DMS114 treated with DMSO at 0.1 percent for 48 hours (cell line): ENCODE results near the gene TMCO6.
A peak's percentile ranks its signal among the peaks of the same experiment; 100 is the strongest.
"Not testable (repeated sequence)": the region's sequence is repeated elsewhere in the genome, so short reads cannot be mapped to it uniquely, and the experiment has no call there.

Experiments
- DNase-seq: peaks from one replicate; lab custom pipeline; 2025; ENCODE audit not compliant: unreplicated experiment; lab: John Stamatoyannopoulos, UW

The TMCO6 gene

DNA sequence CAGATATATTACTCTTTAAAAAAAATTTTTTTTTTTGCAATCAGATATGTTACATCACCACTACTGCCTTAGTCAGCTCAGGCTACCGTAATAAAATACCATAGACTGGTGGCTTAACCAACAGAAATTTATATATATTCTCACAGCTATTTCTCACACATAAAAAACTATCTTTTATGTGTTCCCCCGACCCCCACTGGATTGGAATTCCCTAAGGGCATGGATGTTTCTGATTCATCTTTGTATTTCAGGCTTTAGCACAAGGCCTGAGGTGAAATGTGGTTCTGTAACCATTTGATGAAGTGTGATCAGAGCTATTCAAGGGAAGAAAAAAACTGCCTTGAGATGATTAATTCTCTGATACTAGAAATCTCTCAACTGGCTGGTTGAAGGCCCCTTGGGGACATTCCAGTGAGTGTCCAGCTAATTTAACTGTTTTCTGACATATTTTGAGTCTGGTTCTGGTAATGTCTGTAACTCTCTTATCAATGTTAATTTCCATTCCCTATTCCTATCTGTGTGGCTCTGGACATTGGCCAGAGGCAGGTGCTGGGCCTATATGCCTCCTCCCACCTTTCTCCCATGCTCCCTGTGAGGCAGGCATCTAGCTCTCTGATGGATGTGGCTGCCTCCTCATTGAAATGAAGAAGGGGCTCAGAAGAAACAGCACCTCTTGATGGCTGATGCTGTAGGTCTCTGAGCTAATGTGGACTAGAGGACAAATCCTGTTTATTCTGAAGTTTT lies 8.8 kb upstream of the TMCO6 start:
- DNase-seq = no peak

DNA sequence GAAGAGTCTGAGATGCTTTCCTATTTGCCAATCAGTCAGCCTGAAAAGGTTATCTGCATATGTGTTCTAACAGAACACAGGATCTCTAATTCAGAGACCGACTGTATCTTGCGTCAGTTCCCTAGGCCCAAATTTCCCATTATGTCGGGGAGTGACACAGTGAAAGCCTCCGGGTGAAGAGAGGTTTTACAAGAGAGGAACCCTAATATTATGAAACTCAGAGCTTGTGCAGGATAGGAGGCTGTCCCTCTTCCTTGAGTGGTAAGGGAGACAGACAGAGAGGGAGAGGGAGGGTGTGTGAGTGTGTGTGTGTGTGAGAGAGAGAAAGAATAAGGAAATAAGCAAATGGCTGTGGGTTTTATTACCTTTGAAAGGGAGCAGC lies 8.2 kb upstream of the TMCO6 start:
- DNase-seq = no peak

DNA sequence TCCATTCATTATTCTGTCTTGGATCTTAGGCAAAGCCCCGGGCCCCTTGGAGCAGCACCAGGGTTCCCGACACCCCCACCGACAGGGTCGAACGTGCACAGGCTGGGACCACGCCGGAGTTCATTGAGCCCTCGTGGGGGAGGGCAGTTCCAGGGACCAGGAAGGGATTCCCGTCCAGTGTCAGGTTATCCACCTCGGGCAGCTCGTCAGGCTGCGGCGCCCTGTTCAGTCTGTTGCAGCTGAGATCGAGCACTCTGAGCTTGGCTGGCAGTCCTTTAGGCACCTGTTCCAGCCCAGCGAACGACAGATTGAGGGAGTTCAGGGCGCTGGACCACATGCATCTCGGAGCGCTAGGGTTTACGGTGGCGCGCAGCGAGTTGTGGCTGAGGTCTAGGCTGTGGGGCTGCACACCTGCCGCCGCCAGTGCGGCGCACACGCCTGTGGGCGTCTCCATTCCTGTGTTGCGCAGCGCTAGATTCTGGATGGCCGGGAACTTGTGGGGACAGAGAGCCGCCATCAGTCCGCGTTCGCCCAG lies 7.4 kb upstream of the TMCO6 start:
- no peak for DNase-seq

DNA sequence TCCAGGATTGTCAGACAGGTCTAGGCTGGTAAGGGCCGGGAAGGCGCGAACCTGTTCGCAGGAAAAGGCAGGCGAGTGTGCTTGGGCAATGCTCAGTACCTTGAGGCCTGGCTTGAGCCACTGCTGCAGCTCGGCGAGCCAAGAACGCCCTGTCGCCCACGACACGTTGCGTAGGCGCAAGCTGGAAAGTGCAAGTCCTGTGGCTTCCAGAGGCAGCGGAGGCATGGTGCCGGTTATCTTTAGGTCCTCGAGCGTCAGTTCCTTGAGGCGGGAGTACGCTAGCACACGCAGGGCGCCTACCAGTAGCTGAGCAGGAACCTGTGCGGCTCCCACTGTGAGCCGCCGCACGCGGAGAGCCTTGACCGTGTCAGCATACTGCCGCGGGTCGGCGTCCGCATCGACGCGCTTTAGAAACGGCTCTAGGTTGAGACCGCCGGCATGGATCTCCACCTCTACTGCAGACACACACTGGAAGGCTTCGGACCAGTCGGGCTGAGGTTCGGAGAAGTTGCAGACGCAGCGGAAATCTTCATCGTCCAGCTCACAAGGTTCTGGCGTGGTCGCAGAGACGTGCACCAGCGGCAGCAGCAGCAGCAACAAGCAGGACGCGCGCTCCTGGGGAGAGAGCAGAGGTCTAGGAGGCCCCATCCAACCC lies 6.8 kb upstream of the TMCO6 start:
- peak; percentile 72 for DNase-seq

DNA sequence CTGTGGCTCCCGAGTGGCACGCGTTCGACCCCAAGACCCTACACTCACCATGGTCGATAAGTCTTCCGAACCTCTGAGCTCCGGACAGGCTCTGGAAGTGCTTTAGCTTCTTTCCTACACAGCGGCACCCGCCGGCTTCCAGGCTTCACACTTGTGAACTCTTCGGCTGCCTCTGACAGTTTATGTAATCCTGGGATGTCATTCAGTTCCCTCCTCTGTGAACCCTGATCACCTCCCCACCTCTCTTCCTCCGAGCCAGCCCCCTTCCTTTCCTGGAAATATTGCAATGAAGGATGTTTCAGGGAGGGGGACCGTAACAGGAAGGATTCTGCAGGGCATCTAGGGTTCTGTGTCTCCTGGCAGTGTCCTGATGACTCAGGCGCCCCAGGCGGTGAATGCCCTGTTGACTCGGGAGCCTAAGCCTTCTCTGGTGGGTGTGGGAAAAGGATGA lies 6.2 kb upstream of the TMCO6 start, which contains the start of gene CD14:
CD14 (minus strand) TSS at position 155 of the 451 bp plus-strand sequence; CDS start at position 51, 104 bp downstream.
- DNase-seq = no peak

DNA sequence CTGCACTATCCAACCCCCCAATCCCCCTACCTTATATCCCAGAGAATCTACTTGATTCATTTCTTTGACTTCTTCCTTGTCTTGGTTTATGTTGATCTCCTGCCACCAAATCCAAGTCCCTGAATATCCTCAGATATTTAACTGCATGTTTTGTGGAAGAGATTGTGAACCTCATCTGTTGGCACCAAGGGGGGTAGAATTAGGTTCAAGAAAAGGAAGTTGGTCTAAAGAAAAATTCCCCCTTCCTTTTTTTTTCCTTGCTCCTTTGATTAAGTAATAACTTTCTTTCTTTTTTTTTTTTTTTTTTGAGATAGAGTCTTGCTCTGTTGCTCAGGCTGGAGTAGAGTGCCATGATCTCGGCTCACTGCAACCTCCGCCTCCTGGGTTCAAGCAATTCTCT lies 5.8 kb upstream of the TMCO6 start:
- no peak for DNase-seq

DNA sequence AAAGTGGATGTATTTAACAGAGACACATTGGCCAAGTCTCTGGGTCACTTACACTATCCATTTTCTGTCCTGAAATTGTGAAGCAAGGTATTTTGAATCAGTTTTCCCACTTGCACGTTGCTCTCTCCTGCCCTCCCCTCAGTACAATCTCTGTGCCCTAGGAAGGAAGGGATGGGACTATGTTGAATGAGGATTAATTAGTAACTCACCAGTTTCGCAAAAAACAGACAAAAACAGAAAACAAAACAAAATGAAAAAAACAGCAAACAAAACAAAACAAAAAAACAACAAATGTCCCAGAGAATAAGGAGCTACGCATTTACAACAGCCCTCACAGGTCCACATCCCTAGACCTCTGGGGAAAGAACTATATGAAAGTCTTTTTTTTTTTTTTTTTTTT lies 5.1 kb upstream of the TMCO6 start:
- DNase-seq = no peak

DNA sequence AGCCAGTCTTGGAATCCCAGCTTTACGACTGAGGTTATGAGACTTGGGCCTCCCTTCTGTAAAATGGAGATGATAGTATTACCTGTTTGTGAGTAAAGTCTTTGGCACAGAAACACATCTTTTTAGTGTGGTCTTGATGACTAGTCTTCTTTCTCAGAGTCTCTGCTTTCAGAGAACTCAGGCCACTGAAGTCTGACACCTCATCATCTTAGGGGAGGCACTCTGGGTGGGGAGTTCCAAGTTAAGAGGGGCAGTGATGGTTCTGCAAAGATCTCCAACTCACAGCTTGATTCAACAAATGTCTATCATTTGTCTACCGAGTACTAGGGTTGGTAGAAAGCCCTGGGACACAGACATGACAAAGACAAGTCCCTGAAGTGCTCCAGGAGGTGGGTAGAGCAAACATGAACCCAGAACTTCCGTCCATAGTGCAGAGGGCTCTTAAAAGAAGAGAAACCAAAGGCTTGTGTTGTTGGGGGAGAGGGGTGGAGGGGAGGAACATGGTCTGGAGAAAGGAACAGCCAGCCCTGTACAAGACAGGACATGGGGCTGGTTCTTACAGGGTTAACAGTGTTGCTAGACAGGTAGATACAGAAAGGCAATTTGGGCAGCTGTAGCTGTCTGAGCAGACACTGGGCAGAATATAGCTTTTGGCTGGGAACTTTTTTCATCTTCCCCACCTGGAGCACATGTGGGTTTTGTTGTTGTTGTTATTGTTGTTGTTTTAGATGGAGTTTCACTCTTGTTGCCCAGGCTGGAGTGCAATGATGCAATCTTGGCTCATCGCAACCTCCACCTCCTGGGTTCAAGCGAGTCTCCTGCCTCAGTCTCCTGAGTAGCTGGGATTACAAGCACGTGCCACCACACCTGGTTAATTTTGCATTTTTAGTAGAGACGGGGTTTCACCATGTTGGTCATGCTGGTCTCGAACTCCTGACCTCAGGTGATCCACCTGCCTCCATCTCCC lies 3.7 kb upstream of the TMCO6 start:
- no peak for DNase-seq

DNA sequence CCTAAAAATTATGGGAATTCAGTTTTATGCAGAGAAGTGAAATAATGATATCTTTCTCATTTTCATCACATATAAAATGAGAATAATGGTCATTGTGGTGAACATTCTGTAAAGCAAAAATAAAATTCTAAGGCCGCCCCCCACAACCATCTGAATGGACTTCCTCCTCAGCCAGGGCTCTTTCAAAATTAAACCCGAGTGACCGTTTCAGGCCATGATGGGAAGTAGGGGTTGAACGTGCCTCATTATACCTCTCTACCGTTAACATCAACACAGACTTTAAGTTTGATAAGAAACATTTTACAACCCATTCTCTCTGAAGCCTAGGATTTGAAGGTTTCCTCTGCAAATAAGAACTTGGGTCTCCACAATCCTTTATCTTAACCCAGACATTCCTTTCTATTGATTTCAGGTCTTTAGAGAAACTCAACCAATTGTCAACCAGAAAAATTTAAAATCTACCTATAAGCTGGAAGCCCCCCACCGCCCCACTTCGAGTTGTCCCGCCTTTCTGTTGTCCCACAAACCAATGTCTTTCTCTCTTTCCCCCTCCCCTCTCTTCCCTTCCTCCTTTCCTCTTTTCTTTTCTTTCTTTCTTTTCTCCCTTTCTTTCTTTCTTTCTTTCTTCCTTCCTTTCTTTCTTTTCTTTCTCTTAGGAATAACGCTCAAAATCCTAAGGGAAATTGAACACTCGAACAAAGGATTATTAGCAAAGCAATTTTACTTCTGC lies 1.7 kb upstream of the TMCO6 start:
- DNase-seq = no peak

DNA sequence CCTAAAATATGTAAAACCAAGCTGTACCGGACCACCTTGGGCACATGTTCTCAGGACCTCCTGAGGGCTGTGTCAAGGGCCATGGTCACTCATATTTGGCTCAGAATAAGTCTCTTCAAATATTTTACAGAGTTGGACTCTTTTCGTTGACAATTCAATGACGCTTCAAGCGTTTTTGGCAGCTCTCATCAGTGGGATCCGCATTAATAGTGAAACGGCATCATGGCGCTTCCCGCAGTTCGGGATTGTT lies 428 bp upstream of the TMCO6 start:
- DNase-seq = not testable (repeated sequence)

DNA sequence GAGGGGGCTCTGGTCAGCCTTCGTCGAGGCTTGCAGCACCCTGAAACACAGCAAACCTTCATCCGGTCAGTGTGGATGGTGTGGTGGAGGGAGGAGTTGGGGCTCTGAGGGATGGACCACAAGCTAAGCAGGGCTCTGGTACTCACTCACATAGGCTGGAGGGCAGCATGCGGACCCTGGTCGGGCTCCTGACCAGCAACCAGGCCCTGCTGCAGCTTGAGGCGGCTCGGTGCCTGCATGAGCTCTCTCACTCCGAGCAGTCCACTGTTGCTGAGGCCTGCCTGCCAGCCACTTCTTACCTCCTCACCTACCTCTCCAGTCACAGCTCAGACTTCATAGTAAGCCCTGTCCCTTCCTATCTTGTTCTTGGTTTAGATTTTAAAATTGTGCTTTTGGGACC lies 2.5 kb downstream of the TMCO6 start:
- no peak for DNase-seq

DNA sequence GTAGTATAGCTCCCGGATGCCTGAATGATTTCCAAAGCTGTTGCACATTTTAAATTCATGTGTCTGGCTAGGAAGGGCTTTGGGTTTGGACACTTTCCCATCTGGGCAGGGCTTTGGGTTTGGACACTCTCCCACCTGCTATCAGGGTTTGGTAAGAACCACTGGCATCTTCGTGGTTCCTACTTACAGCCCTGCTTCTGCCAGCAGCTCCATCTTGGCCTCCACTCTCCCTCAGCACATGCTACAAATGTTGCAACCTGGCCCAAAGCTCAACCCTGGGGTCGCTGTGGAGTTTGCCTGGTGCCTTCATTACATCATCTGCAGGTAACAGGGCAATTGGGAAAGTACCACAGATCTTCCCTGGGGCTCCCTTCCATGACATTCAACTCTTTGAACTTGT lies 3.5 kb downstream of the TMCO6 start:
- no peak for DNase-seq

DNA sequence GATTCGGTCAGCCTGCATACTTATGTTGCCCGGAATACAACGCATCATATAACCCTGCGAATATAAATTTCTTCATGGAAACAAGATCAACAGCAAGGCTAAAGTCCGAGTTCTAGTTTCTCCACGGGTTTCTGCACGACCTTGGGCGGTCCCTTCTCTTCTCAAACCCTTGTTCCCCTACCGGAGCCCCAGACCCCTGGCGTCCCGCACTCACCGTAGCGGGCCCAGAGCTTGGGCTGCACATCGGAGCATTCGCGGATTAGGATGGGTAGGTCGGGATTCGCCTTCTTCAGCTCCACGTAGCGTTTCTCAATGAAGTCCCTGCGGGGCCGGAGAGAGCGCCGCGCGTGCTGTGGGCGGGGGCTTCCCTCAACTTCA lies 7.8 kb downstream of the TMCO6 start:
- no peak for DNase-seq

DNA sequence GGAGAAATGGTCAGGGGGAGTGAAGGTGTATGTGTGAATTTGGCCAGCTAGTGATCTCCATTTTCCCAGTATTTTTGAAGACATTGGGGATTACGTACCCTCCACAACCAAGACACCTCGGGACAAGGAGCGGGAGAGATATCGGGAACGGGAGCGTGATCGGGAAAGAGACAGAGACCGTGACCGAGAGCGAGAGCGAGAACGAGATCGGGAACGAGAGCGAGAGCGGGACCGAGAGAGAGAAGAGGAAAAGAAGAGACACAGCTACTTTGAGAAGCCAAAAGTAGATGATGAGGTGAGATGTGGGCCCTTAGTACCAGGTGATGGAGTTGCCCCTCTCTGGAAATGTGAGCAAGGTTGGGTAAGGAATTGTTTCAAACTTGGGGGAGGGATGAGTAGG lies 19.6 kb downstream of the TMCO6 start:
- no peak for DNase-seq

DNA sequence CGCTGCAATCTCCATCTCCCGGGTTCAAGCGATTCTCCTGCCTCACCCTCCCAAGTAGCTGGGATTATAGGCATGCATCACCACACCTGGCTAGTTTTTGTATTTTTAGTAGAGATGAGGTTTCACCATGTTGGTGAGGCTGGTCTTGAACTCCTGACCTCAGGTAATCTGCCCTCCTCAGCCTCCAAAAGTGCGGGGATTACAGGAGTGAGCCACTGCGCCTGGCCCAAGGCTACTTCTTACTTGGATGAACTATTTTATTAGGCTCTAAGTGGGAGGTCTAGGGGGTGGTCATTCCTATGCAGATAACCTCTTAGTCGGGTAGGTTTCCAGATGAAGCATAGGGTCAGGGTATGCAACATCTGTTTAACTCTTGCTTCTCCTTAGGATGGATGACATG lies 21.1 kb downstream of the TMCO6 start:
- DNase-seq = not testable (repeated sequence)

DNA sequence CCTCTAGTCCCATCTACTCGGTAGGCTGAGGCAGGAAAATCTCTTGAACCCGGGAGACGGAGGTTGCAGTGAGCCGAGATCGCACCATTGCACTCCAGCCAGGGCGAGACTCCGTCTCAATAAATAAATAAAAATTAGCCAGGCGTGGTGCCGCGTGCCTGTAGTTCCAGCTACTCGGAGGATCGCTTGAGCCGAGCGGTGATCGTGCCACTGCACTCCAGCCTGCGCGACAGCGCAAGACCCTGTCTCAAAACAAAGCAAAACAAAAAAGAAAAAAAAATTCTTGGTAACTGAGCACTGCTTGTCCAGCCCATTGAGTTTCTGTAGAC lies 24.7 kb downstream of the TMCO6 start:
- DNase-seq = no peak

DNA sequence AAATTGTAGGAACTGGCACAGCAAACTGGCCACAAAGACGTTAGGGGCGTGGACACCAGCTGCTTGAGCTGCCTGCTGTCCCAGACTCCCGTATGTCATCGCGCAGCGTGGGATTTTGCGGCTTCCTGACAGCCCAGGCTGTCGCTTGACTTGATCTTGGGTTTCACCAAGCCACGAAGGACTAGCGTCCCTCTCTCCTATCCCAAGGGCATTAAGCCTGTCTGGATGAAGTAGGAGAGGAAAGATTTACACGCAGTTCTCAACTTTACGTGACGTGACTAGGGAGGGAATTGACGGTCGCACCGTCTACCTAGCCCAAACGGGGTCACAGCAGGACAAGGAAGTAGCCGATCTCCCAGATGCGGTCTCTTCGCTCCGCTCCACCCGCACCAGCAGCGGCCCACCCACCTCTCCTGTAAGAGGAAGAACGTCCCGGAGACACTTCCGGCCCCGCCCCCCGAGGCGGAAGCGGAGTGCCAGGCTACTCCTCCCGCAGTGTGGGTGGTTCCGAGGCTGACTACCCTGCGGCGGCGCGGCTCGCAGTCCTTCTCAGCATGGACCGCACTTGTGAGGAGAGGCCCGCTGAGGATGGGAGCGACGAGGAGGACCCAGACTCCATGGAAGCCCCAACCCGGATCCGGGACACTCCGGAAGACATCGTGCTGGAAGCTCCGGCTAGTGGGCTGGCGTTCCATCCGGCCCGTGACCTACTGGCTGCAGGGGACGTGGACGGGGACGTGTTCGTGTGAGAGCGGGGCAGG lies 25.3 kb downstream of the TMCO6 start, which contains the start of gene WDR55:
WDR55 (plus strand) TSS at position 546 of the 761 bp plus-strand sequence; CDS start at position 555, 9 bp downstream.
- DNase-seq = peak; percentile 93

DNA sequence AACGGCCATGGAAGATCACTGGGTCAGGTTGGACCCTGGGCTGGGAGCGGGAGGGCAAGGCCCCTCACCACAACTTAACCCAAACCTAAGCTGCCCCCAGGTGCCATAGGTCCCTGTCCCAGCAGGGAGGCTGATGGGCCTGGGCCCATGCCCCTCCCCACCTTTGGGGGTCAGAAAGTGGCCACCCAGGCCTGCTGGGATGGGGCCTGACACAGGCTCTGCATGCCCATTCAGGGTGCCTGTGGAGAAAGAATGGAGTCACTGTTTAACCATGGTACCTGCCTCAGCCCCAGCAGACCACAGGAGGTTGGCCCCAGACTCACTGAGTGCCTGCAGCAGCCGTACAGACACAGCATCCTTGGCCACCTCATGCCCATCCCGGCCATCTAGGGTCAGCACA lies 31.8 kb downstream of the TMCO6 start:
- not testable (repeated sequence) for DNase-seq

DNA sequence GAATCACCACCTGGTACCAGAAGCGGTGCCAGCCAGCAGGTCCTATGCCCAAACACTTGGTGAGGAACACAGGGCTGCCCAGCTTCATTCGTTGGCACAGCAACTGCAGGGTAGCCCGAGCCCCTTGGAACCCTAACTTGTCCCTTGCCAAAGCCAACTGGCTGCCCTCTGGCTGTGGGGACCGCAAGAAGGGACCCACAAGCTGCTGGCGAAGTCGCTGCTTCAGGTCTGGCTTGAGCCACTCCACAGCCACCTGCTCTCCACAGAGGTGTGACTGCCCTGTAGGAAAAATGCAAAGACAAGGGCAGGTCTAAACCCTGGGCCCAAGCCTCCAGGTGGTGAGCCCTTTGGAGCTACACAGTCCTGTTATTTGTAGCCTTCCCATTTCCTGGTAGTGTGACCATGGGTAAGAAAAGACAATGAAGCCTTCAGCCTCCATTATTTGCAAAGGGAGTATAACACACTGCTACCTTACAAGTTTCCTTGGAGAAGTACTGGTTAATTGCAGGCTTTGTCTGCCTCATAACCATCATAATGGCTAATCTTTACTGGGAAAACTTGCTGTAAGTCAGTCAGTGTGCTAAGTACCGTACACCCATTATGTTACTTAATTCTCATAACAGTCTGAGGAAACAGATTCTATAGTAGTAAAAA lies 32.3 kb downstream of the TMCO6 start:
- no peak for DNase-seq
